ENCODE measurements around the gene HERC3. TPM values are rescaled to one million over a fixed set of nuclear protein-coding genes. Genes with fewer than 3 reads are reported as not detected.

HERC3 gene
- total RNA-seq, 1 donor from 2014 or later, result 14.0 TPM

DNA sequence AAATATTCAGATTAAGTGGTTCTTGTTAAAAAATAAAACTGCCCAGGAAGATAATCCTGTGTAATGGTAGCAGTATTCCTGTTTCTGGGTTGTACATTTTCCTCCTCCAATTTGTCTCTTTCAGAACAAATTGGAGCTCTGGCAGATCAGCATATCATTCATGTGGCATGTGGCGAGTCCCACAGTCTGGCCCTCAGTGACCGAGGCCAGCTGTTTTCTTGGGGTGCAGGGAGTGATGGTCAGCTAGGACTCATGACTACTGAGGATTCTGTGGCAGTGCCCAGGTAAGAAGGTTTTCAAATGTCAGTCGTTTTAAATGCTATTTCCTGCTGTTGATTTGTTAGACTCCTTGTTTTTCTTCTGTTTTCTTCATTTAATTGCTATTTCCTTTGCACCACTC lies 57.4 kb downstream of the HERC3 start:
- Mint-ChIP-seq H3K27ac (ENCODE audit: unreplicated experiment) (no peak overlapping the region), H3K27me3 (ENCODE audit: unreplicated experiment) (no peaks in the 10 kb centered on the region), H3K4me3 (ENCODE audit: unreplicated experiment) (no peak overlapping the region), H3K36me3 (ENCODE audit: unreplicated experiment) (no peaks in the 10 kb centered on the region), H3K9me3 (ENCODE audit: unreplicated experiment) (no peaks in the 10 kb centered on the region), H3K4me1 (ENCODE audit: low read depth, unreplicated experiment) (no peaks in the 10 kb centered on the region)
- TF ChIP-seq, protein P1, sequence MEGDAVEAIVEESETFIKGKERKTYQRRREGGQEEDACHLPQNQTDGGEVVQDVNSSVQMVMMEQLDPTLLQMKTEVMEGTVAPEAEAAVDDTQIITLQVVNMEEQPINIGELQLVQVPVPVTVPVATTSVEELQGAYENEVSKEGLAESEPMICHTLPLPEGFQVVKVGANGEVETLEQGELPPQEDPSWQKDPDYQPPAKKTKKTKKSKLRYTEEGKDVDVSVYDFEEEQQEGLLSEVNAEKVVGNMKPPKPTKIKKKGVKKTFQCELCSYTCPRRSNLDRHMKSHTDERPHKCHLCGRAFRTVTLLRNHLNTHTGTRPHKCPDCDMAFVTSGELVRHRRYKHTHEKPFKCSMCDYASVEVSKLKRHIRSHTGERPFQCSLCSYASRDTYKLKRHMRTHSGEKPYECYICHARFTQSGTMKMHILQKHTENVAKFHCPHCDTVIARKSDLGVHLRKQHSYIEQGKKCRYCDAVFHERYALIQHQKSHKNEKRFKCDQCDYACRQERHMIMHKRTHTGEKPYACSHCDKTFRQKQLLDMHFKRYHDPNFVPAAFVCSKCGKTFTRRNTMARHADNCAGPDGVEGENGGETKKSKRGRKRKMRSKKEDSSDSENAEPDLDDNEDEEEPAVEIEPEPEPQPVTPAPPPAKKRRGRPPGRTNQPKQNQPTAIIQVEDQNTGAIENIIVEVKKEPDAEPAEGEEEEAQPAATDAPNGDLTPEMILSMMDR (IDR thresholded peaks at IDR 0.05; ENCODE audit: partially characterized antibody, unreplicated experiment), result no peak
- no peak for DNase-seq

- no peaks in the 10 kb centered on the region for H3K4me1 Mint-ChIP-seq (ENCODE audit: low read depth, unreplicated experiment)
- H3K27ac Mint-ChIP-seq (ENCODE audit: unreplicated experiment), result no peak overlapping the region
- H3K27me3 Mint-ChIP-seq (ENCODE audit: unreplicated experiment), result no peaks in the 10 kb centered on the region
- no peaks in the 10 kb centered on the region for H3K9me3 Mint-ChIP-seq (ENCODE audit: unreplicated experiment)
- no peak overlapping the region for H3K4me3 Mint-ChIP-seq (ENCODE audit: unreplicated experiment)
- peaks cover 4% of the 10 kb centered on the region for H3K36me3 Mint-ChIP-seq (ENCODE audit: unreplicated experiment)
- no peak for DNase-seq
- TF ChIP-seq, protein P1 (IDR thresholded peaks at IDR 0.05; ENCODE audit: partially characterized antibody, unreplicated experiment), result no peak
These were observed 61.2 kb downstream of the HERC3 start for GRCh38 chr4:88653371-88653946.

DNA sequence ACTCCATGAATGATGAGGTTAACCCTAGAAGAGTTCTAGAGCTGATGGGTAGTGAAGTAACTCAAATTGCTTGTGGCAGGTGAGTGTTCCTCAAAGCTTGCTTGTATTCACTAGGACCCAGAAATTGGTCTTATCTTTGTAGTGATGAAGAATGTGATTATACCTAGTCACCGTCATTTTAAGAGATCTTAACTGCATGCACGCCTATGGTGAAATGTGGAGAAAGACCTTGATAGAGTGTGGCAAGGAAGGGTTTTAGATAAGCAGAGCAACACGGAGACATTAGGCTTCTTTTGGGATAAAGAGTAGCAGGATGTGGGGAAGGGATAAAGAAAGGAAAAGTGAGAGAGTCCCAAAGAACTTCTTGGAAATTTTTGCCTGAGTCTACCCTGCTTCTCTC lies 62.9 kb downstream of the HERC3 start:
- TF ChIP-seq, protein P1 (IDR thresholded peaks at IDR 0.05; ENCODE audit: partially characterized antibody, unreplicated experiment), result no peak
- no peak for DNase-seq
- H3K4me1 Mint-ChIP-seq (ENCODE audit: low read depth, unreplicated experiment), result no peaks in the 10 kb centered on the region
- peaks cover 4% of the 10 kb centered on the region for H3K36me3 Mint-ChIP-seq (ENCODE audit: unreplicated experiment)
- no peak overlapping the region for H3K4me3 Mint-ChIP-seq (ENCODE audit: unreplicated experiment)
- H3K27ac Mint-ChIP-seq (ENCODE audit: unreplicated experiment), result no peak overlapping the region
- no peaks in the 10 kb centered on the region for H3K9me3 Mint-ChIP-seq (ENCODE audit: unreplicated experiment)
- H3K27me3 Mint-ChIP-seq (ENCODE audit: unreplicated experiment), result no peaks in the 10 kb centered on the region

DNA sequence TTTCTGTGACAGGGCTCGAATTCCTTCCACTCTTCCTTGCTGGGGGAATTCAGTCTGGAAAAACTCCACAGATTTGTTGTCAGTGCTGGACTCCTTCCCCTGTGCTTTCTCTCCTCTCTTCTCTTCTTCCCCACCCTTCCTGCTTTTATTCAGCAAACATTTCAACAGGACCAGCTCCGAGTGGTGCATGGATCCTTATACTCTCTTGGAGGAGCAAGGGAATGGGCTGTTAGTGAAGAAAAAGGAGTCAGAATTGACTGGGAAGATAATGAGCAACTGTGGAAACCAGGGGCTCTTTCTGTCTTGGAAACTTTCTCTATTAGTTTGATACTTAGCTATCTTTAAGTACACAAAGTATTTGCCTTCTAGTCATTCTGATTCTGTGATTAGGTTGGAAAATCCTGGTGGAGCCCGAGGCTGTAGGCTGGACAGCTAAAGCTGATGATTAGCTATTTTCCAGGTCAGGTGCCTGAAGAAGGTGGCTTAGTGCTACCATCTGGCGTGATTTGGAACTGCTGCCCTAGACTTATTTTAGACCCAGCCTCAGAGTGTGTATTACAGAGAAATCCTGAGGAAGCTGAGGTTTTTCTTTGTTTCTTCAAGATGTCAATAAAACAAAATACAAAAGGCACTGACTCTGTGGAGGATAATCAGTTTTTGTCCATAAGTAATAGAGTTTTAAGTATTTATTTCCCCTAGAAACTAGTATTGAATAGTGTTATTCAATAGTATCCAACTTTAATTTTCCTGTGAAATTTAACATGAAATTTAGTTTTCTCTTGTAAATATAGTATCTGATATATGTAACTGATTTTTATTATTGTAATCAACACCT lies 67.0 kb downstream of the HERC3 start:
- H3K27ac Mint-ChIP-seq (ENCODE audit: unreplicated experiment), result no peak overlapping the region
- TF ChIP-seq, protein P1 (IDR thresholded peaks at IDR 0.05; ENCODE audit: partially characterized antibody, unreplicated experiment), result peak; percentile 14
- peaks cover 4% of the 10 kb centered on the region for H3K36me3 Mint-ChIP-seq (ENCODE audit: unreplicated experiment)
- no peak for DNase-seq
- H3K4me1 Mint-ChIP-seq (ENCODE audit: low read depth, unreplicated experiment), result no peaks in the 10 kb centered on the region
- H3K9me3 Mint-ChIP-seq (ENCODE audit: unreplicated experiment), result no peaks in the 10 kb centered on the region
- peaks cover 3% of the 10 kb centered on the region for H3K27me3 Mint-ChIP-seq (ENCODE audit: unreplicated experiment)
- no peak overlapping the region for H3K4me3 Mint-ChIP-seq (ENCODE audit: unreplicated experiment)

GRCh38 chr4:88659890-88660208 lies 67.6 kb downstream of the HERC3 start:
- TF ChIP-seq, protein P1 (IDR thresholded peaks at IDR 0.05; ENCODE audit: partially characterized antibody, unreplicated experiment), result no peak
- no peak overlapping the region for H3K27ac Mint-ChIP-seq (ENCODE audit: unreplicated experiment)
- no peak overlapping the region for H3K4me3 Mint-ChIP-seq (ENCODE audit: unreplicated experiment)
- DNase-seq, result no peak
- H3K27me3 Mint-ChIP-seq (ENCODE audit: unreplicated experiment), result peaks cover 3% of the 10 kb centered on the region
- peaks cover 4% of the 10 kb centered on the region for H3K36me3 Mint-ChIP-seq (ENCODE audit: unreplicated experiment)
- no peaks in the 10 kb centered on the region for H3K9me3 Mint-ChIP-seq (ENCODE audit: unreplicated experiment)
- no peaks in the 10 kb centered on the region for H3K4me1 Mint-ChIP-seq (ENCODE audit: low read depth, unreplicated experiment)
